RCC 7860 (cell line): ENCODE measurements around the gene FHL3.

ENCODE experiments used
- DNase-seq: peaks from one replicate; pipeline ENCODE4 v3.0.0-alpha.2; 2015; ENCODE audit warnings: low spot score
- FAIRE-seq: peaks from 2 replicates; lab custom pipeline; 2012; peaks lifted over from hg19 to GRCh38; lab: Jason Lieb, UNC

The FHL3 gene

GRCh38 chr1:37948166-37948565 is 57.1 kb downstream of the FHL3 start:
- FAIRE-seq (no peak), DNase-seq (no peak)

GRCh38 chr1:37947364-37947763 is 58.0 kb downstream of the FHL3 start:
- FAIRE-seq (no peak), DNase-seq (no peak)
